ENCODE measurements around the gene KRTAP16-1. TPM values are rescaled to one million over a fixed set of nuclear protein-coding genes. Genes with fewer than 3 reads are reported as not detected.

The KRTAP16-1 gene
- total RNA-seq, 4 donors from 2014 or later = not detected

DNA sequence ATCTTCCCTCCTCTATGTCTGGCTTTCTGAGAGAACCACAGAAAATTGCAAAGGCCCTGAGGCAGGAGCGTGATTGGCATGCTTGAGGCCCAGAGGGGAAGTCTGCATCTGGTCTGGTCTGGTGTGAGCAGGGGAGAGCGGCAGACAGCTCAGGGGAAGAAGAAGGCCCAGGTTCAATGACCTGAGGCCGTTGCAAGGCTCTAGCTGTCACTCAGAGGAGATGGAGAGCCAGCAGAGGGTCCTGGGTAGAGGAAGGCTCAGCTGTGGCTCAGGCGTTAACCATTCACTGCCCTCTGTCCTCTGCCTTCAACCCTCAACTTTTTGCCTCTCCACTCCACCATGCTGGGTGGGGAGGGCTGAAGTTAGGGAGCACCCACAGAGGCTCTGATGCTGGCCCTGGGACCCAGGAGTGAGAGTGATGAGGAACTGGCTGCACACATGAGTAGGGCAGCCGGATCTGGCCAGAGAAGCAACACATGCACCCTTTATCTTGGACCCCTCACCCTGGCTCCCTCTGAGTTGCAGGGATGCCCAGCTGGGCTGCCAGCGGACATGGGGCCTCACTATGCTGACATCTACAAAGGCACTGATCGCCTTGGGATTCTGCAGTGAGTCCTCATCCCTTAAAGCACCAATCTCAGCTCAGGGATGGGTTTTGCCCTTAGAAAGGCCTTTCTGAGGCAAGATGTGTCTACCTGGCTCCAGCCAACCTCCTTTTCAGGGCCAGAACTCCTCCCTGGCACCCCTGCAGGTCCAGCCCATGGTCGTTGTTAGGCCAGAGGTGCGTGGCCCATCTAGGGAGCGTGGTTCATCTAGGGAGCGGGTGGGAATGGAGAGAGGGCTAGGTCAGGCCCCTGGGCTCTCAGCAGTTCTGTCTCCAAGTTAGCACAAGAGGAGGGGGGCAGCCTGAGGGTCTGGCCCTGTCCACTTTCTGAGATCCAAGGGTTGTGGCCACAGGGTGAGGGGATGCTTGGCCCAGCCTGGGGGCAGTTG lies 14.1 kb upstream of the KRTAP16-1 start:
- Histone ChIP-seq H3K9me3 (peaks cover 0 to 3% (median 0%) of the 10 kb centered on the region in 4 donors), H3K4me3 (no peak overlapping the region), H3K4me1 (no peaks in the 10 kb centered on the region), H3K36me3 (no peaks in the 10 kb centered on the region), H3K27me3 (no peaks in the 10 kb centered on the region), H3K27ac (no peak overlapping the region)
- TF ChIP-seq POLR2A (IDR thresholded peaks at IDR 0.05) = no peak
- TF ChIP-seq, protein P1, sequence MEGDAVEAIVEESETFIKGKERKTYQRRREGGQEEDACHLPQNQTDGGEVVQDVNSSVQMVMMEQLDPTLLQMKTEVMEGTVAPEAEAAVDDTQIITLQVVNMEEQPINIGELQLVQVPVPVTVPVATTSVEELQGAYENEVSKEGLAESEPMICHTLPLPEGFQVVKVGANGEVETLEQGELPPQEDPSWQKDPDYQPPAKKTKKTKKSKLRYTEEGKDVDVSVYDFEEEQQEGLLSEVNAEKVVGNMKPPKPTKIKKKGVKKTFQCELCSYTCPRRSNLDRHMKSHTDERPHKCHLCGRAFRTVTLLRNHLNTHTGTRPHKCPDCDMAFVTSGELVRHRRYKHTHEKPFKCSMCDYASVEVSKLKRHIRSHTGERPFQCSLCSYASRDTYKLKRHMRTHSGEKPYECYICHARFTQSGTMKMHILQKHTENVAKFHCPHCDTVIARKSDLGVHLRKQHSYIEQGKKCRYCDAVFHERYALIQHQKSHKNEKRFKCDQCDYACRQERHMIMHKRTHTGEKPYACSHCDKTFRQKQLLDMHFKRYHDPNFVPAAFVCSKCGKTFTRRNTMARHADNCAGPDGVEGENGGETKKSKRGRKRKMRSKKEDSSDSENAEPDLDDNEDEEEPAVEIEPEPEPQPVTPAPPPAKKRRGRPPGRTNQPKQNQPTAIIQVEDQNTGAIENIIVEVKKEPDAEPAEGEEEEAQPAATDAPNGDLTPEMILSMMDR (IDR thresholded peaks at IDR 0.05) = no peak
- DNase-seq = no peak

DNA sequence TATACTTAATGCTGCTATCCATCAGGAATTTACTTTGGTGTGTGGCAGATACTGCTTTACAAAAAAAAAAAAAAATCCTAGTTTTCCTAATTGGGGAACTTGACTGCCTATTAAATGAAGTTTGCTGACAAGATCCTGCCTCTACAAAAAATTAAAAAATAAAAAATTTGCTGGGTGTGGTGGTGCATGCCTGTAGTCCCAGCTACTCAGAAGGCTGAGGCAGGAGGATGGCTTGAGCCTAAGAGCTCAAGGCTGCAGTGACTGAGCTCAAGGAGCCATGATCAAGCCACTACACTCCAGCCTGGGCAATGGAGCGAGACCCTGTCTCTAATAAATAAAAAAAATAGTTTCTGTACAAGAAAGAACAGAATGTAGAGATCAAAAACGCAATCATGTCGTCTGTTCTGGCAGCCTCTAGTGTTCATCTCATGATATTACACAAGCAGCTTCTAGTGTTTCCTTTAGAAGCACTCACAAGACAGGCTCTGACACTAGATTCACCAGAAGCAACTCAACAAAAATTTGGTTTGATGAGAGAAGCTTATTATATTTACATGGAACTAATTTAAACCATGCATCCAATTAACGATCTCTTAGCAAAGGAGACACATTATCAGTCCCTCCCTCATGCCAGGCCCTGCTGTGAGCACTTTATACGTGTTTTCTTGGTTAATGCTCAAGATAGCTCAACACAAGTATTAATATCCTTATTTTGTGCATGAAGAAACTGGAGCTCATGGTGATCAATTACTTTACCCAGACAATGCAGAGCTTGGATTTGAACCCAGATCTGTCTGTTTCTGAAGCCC lies 13.2 kb upstream of the KRTAP16-1 start:
- no peaks in the 10 kb centered on the region for H3K36me3 ChIP-seq
- H3K27me3 ChIP-seq = no peaks in the 10 kb centered on the region
- H3K9me3 ChIP-seq = peaks cover 0 to 3% (median 0%) of the 10 kb centered on the region in 4 donors
- no peak overlapping the region for H3K4me3 ChIP-seq
- DNase-seq = no peak
- TF ChIP-seq, protein P1 (IDR thresholded peaks at IDR 0.05) = peak; percentile 56 to 91 (median 79)
- no peak for TF ChIP-seq POLR2A (IDR thresholded peaks at IDR 0.05)
- H3K4me1 ChIP-seq = no peaks in the 10 kb centered on the region
- no peak overlapping the region for H3K27ac ChIP-seq

DNA sequence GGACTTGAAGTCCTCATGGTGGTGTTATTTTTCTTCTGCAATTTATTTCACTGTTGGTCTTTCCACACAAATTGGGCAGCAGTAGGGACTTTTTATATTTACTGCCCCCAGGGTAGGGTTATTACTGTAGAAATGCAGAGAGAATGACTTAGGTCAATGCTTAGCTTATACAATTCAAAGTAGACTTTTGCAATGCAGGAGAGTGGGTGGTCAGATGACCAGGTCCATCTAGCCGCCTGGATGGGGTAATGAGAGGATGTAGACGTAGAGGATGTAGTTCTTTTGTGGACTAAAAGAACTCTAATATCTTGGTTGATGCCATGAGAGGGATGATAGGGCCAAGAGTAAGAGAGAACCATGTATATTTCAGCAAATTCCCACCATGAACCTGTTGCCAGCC lies 9.1 kb upstream of the KRTAP16-1 start:
- DNase-seq = no peak
- TF ChIP-seq, protein P1 (IDR thresholded peaks at IDR 0.05) = no peak
- no peak for TF ChIP-seq POLR2A (IDR thresholded peaks at IDR 0.05)
- peaks cover 0 to 3% (median 0%) of the 10 kb centered on the region in 4 donors for H3K9me3 ChIP-seq
- no peaks in the 10 kb centered on the region for H3K4me1 ChIP-seq
- no peak overlapping the region for H3K27ac ChIP-seq
- no peaks in the 10 kb centered on the region for H3K36me3 ChIP-seq
- H3K4me3 ChIP-seq = no peak overlapping the region
- no peaks in the 10 kb centered on the region for H3K27me3 ChIP-seq

DNA sequence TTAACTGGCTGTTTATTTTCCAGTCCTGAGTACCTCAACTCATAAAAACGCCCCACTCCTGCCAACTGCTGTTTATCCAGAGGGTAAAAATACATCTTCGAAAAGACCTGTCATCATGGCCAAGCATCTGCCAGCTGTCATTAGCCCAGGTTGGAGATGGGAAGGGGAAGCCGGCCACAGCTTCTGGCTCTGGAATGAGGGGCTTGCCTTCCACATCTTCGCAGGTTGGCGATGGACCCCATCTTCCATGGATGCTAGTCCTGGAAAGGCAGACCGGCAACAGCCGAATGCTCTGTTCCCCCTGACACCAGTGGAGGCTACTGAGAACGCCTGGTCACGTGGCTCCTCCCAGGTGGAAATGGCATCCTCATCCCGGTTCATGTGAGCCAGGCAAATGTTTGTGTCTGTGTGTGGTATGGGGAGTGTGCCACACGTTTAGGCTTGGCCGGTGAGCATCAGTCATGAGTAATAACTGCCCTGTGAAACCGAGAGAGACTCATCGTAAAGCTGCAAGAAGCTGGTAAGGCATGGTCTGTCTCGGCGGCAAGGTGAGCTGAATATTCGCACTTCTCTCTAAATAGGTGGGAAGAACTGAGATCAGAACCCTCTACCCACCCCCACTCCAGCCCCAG lies 6.8 kb upstream of the KRTAP16-1 start:
- TF ChIP-seq, protein P1 (IDR thresholded peaks at IDR 0.05) = no peak
- no peak for TF ChIP-seq POLR2A (IDR thresholded peaks at IDR 0.05)
- Histone ChIP-seq H3K9me3 (peaks cover 0 to 3% (median 0%) of the 10 kb centered on the region in 4 donors), H3K27ac (no peak overlapping the region), H3K4me1 (no peaks in the 10 kb centered on the region), H3K4me3 (no peak overlapping the region), H3K27me3 (no peaks in the 10 kb centered on the region), H3K36me3 (no peaks in the 10 kb centered on the region)
- no peak for DNase-seq

DNA sequence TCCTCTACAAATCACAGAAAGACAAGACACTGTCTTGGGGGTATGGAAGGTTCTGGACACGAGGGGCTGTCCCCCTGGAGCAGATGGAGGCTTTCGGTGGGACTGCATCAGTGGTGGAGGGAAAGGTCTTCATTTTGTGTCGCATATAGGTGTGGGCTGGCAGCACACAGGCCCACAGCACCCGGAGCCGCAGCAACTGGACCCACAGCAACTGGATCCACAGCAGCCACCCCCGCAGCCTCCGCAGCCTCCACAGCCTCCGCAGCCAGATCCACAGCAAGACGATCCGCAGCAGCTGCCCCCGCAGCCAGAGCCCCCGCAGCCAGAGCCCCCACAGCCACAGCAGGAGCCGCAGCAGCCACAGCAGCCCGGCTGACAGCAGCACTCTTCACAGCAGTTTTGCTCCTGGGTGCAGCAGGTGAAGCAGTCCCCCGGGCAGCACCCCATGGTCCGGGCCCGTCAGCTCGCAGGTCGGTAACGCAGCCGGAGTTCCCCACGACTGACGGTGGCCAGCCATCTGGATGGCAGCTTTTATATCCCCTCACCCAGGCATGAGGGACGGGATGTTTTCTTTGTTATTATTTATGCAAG lies 6.2 kb upstream of the KRTAP16-1 start, which contains the start of gene KRTAP17-1:
Gene KRTAP17-1 (minus strand): TSS at position 507 of the 591 bp plus-strand sequence. CDS start 60 bp downstream, at position 447.
- Histone ChIP-seq H3K36me3 (no peaks in the 10 kb centered on the region), H3K27ac (no peak within 1 kb of the TSS)
- no peak for DNase-seq

More for the DNA sequence above, 6.2 kb upstream of the KRTAP16-1 start, which contains the start of gene KRTAP17-1:
- Histone ChIP-seq H3K27me3 (no peaks in the 10 kb centered on the region), H3K4me3 (no peak within 1 kb of the TSS), H3K4me1 (no peaks in the 10 kb centered on the region), H3K9me3 (peaks cover 0 to 3% (median 0%) of the 10 kb centered on the region in 4 donors)
- TF ChIP-seq POLR2A (IDR thresholded peaks at IDR 0.05) = no peak
- TF ChIP-seq, protein P1 (IDR thresholded peaks at IDR 0.05) = no peak

Measured in Peyer's patch (tissue), 4 donors.